ENCODE data around the gene TMED4.

Gene TMED4

GRCh38 chr7:44539669-44540506, 42.1 kb downstream of the TMED4 start:
- no peak for DNase-seq

GRCh38 chr7:44538798-44539668, 43.0 kb downstream of the TMED4 start:
- DNase-seq = no peak

- DNase-seq = no peak
These were observed 43.8 kb downstream of the TMED4 start for GRCh38 chr7:44538093-44538797.

GRCh38 chr7:44537442-44537841, 44.6 kb downstream of the TMED4 start:
- DNase-seq = no peak

- no peak for DNase-seq
These were observed 45.9 kb downstream of the TMED4 start for GRCh38 chr7:44536090-44536489.

- no peak for DNase-seq
These were observed 46.5 kb downstream of the TMED4 start for GRCh38 chr7:44535348-44536064.

GRCh38 chr7:44534501-44534900, 47.5 kb downstream of the TMED4 start:
- no peak for DNase-seq

GRCh38 chr7:44534087-44534486, 47.9 kb downstream of the TMED4 start:
- no peak for DNase-seq

GRCh38 chr7:44533301-44534055, 48.6 kb downstream of the TMED4 start:
- DNase-seq = no peak

GRCh38 chr7:44531421-44532380, 50.3 kb downstream of the TMED4 start:
- DNase-seq = no peak

- no peak for DNase-seq
These were observed 51.0 kb downstream of the TMED4 start for GRCh38 chr7:44530990-44531389.

Measured in NCI-H2081 treated with DMSO at 0.1 percent for 48 hours (cell line).